HG03097 (cell line): ENCODE measurements around the gene MRPL50.

Experiments
- ATAC-seq: cut with Tn5 transposase; IDR thresholded peaks from one replicate; pipeline ENCODE4 v1.9.1; 2021; ENCODE audit not compliant: unreplicated experiment, low FRiP score

MRPL50 gene

DNA sequence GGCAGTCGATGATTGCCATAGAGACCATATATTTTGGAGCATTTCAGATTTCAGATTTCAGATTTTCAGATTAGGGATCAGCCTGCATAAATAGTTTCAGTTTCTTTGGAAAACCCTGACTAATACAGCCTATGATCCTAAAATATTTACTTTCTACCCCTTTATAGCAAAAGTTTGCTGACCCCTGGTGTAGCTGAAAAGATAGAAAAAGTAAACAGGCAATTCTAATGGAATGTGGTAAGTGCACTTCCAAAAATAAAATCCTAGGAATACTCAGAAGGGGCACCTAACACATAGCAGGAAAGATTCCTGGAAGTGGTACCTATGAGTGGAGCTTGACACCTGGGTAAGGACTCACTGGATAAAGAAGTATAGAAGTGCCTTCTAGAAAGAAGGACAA, 48.1 kb downstream of the MRPL50 start:
- no peak for ATAC-seq

DNA sequence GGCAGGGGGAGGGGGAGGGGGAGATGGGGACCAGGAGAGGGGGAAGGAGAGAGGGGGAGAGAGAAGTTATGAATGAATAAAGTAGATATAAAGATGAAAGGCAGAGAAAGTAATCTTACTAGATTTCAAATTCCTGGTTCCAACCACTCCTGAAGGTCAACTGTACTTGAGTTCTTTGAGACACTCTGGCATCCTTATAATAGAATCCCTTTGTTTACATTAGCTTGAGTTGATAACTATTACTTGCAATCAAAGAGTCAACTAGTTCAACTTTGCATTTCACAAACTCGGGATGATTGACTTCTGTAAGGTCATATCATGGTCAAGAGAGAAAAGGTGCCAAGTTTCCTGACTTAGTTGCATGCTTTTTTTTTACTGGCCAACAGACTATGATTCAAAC, 55.8 kb downstream of the MRPL50 start:
- ATAC-seq: no peak

DNA sequence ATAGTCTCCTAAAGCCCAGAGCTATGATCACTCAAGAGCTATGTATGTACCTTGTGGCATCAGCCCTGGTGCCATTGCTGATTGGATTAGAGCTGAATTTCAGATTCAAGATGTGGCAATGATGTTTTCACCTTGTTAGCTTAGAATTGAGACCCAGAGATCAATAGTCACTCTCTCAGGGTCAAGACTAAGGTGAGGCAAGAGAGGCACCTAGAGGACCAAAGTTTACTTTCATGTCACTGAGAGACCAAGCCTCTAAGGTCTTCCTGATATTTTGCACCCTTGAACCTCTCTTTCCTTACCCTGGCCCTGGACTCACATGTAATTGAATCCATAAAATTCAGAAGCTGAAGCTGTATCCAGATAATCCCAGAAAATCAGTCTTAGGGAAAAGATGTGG, 56.5 kb downstream of the MRPL50 start:
- ATAC-seq: no peak
